GM13976 (cell line): ENCODE measurements around the gene C1QTNF9.
"Not testable (repeated sequence)": the region's sequence is repeated elsewhere in the genome, so short reads cannot be mapped to it uniquely, and the experiment has no call there.

Experiments
- DNase-seq: peaks from one replicate; pipeline ENCODE4 v3.0.0; 2012; ENCODE audit warnings: low spot score
- in situ Hi-C: fragments of 300-500 bp; cut with MboI; formaldehyde crosslinking; loops from one replicate; pipeline ENCODE4 v1.12.0; 2022; ENCODE audit warnings: low sequenced_read_pairs, mixed read lengths, inconsistent platforms; ENCODE audit not compliant: unreplicated experiment
- TF ChIP-seq, protein P1 (sequence below): IDR thresholded peaks from 2 replicates; pipeline ENCODE4 v1.5.1; 2012; ENCODE audit warnings: borderline replicate concordance, mild to moderate bottlenecking; ENCODE audit not compliant: insufficient read depth; ENCODE audit errors: extremely low read depth, missing control alignments, control extremely low read depth

Gene C1QTNF9

DNA sequence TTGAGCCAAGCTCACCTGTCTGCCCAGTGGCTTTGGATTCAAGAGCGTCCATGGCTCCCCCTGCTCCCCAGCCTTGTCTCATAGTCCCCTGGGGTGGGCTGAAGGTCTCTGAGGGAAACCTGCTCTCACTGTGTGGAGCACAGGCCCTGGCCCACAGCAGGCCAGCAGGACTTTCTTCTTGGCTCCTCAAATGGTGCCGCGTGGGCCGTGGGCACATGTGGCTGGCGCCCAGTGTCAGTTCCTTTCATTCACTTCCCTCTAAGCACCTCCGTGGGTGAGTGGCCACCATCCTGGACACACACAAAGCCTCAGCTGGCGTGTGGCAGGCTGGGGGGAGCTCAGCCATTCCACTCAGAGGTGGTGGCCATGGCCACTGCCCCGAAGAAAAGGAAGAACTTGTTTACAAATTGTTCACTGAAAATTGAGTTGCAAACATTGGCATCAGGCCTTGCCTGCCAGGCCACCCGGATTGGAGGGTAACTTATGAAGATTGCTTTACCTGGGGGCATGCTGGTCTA lies 53.1 kb downstream of the C1QTNF9 start:
- DNase-seq = no peak
- in situ Hi-C loops = no loop called here
- TF ChIP-seq, protein P1, sequence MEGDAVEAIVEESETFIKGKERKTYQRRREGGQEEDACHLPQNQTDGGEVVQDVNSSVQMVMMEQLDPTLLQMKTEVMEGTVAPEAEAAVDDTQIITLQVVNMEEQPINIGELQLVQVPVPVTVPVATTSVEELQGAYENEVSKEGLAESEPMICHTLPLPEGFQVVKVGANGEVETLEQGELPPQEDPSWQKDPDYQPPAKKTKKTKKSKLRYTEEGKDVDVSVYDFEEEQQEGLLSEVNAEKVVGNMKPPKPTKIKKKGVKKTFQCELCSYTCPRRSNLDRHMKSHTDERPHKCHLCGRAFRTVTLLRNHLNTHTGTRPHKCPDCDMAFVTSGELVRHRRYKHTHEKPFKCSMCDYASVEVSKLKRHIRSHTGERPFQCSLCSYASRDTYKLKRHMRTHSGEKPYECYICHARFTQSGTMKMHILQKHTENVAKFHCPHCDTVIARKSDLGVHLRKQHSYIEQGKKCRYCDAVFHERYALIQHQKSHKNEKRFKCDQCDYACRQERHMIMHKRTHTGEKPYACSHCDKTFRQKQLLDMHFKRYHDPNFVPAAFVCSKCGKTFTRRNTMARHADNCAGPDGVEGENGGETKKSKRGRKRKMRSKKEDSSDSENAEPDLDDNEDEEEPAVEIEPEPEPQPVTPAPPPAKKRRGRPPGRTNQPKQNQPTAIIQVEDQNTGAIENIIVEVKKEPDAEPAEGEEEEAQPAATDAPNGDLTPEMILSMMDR = no peak

DNA sequence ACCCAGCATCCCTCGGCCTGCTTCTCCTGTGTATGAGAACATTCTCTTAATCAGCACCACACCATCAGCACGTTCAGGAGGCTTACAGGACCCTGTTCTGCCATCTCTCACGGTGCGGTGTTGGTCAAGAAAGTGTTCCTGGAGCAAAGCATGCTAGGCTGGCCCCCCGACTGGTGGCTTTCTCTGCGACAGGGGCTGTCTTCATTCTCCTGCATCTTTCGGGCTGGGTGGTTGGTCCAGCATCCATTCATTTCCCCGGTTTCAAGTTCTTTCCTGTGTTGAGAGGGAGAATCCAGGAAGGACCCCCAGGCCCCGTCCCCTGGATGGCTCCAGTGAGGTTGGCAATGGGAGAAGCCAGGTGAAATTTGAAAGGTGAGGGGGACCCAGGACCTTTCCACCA lies 55.8 kb downstream of the C1QTNF9 start:
- DNase-seq = no peak

DNA sequence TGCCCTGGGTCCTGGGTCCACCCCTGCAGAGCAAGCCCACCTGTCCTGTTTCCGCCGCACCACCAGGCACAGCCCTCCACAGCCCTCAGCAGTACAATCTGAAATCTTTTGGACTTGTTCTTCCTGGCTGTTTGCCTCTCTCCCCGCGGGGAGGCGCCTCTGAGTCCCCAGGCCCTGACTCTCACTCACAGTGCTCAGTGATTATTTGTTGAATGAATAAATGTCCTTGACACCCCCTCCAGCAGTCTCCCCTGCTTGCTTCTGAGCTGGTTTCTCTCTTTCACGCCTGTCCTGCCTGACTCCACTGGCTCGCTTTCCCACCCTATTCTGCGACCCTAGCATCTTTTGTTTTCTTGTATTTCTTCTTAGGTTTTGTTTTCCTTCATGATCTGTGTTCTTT lies 56.9 kb downstream of the C1QTNF9 start:
- in situ Hi-C loops, DNase-seq: not testable (repeated sequence)

More for the DNA sequence above, 55.8 kb downstream of the C1QTNF9 start:
- in situ Hi-C loops = no loop called here
- TF ChIP-seq, protein P1 = no peak

DNA sequence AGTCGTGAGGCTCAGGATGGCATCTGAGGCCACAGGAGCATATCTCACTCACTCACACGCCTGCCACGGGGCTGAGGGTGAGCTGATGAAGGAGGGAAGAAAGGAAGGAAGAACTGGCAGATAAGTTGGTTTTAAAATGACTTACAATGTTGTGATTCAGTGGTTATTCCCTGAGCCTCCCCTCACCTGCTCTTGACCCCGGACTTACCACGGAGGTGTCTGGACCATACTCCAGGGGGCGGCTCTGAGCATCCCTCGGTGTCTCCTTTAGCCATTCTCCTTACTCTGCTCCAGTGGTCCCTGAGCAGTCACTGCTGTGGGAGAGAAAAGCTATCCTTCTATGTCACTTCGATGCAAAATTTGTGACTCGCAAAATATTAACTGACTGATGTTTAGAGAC lies 61.9 kb downstream of the C1QTNF9 start:
- DNase-seq, in situ Hi-C loops: not testable (repeated sequence)
